Lung microvascular endothelial cell (primary cell): Measurements from ENCODE around the gene EMC7. TPM values are rescaled to one million over a fixed set of nuclear protein-coding genes. Genes with fewer than 3 reads are reported as not detected.
"Not testable (repeated sequence)": the region's sequence is repeated elsewhere in the genome, so short reads cannot be mapped to it uniquely, and the experiment has no call there.

Source experiments
- DNase-seq, 2 donors: peaks; one replicate each; pipeline versions ENCODE4 v3.0.0 to v3.0.0-alpha.2; 2010; ENCODE audit warnings: low read depth in 2 of 2
- total RNA-seq: library from RNA; depleted of rRNA; stranded (reverse); fragments of >200 nt; gene quantifications from 2 replicates; pipeline ENCODE4 v1.2.1, GENCODE V29; 2014

Gene EMC7
- 23.8 and 35.9 TPM in 2 replicates for total RNA-seq

DNA sequence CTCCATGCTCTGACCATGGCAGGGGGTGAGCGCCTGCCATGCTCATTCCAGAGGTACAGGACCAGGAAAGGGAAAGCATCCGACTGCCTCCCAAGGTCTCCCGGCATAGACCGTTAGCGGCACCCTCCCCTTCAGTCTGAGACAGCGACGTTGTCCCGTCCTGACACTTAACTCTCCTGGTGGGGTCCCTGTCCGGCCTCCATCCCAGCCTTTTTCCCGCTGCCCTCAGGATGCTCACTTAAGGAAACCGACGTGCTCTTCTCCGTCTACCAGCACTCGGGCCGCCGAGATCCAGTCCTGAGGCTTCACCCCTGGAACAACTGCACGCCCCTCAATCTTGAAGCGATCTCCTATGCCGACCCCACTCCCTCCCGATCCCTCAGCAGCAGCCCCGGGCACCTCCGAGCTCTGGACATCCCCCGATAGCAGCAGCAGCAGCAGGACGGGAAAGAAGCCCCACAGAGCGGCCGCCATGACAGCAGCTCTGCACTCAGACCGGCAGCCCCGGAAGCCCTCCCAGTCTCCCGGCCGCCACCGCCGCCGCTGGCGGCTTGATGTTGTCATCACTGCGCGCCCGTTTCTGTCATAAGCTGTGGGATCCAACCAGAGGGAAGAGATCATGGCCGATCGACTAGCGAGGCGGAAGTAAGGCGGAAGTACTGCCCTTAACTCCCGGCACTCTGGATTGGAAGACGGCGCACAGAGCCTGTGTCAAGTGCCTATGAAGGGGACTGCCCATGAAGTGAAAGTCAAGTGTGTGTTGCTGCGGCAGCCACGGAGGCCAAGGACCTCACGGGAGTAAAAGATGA, at the start of gene EMC7, which contains the start of gene PGBD4:
Gene EMC7 (minus strand): TSS at position 497 of the 809 bp plus-strand sequence. CDS start 23 bp downstream, at position 474.
Gene PGBD4 (plus strand): TSS at position 718 of the 809 bp plus-strand sequence. CDS start 449 bp downstream, outside the sequence.
- peak; percentile 99 to 100 for DNase-seq

GRCh38 chr15:34147371-34148140, 45.9 kb upstream of the EMC7 start:
- DNase-seq, result peak; percentile 24 to 89

DNA sequence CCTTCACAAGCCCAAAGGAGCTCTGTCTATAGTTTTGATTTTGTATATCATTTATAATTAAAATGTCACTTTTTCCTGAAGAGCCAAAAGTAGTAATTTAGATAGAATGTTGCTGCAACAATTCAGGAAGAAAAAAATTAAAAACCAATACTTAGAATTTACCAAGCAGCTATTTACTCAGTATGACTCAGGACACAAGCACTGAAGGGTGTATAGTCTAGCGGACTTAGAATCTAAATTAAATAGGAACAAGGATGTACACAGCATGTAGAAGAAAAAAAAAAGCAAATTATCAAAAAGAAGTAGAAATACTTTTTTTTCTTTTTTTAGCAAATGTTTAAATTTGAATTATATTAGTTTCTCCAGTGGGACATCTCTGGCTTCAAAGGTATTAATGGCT, 31.8 kb upstream of the EMC7 start:
- no peak for DNase-seq

DNA sequence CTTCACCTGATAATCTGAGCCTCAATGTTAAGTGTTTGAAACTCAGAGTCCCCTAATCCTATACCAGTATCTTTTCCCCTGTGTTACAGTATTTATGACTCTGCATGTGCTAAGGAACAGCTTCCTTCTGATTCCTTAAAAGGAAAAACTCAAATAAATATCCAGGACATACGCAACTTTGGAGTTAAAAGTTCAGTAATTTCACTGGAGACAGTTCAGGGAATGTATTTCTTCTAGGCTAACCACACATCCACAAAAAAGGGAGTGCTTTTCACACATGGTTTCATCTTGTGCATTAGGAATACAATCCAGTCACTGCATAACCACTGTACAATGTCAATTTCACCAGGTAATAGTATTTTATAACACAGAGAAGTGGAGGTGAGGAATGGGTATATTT, 31.2 kb upstream of the EMC7 start:
- no peak for DNase-seq

DNA sequence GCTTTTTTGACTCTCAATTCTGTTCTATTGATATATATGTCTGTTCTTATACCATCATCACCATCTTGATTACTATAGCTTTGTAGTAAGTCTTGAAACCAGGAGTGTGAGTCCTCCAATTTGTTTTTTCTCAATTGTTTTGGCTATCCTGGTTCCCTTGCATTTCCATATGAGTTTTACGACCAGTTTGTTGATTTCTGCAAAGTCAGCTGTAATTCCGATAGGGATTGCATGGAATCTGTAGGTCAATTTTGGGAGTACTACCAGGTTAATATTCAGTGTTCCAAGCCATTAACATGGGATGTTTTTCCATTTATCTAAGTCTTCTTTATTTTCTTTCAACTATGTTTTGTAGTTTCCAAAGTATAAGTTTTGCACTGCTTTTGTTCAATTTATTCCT, 27.2 kb upstream of the EMC7 start:
- DNase-seq, result no peak

- DNase-seq, result no peak
Measured at GRCh38 chr15:34126522-34126921, 24.9 kb upstream of the EMC7 start.

GRCh38 chr15:34125945-34126344, 24.3 kb upstream of the EMC7 start:
- no peak for DNase-seq

DNA sequence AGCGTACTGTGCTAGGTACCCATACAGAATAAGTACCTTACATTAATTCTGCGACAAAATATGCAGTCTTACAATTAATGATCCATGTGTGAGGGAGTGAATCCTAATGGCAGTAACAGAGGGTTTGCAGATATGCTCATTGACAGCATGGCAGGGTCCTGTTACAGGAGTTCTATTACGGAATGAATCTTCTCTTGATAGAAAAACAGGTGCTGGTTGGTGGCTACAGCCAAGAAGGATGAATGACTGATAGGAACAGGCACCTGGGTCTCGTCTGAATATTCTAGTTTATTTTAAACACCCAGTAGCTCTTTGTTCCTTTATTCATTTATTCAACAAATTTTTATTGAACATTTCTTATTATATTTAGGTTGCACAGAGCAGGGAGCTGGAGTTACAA, 23.0 kb upstream of the EMC7 start:
- no peak for DNase-seq

- DNase-seq, result peak; percentile 11 to 93
Measured at GRCh38 chr15:34122771-34123183, 21.1 kb upstream of the EMC7 start.

DNA sequence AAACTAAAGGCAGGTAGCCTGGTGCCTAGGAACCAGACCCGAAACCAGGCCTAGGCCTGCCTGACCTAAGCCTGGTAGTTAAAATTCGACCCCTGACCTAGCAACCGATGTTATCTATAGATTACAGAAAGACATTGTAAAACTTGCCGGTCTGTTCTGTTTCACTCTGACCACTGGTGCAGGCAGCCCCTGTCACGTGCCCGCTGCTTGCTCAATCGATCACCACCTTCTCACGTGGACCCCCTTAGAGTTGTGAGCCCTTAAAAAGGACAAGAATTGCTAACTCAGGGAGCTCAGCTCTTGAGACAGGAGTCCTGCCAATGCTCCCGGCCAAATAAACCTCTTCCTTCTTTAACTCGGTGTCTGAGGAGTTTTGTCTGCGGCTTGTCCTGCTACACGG, 20.1 kb upstream of the EMC7 start:
- DNase-seq, result not testable (repeated sequence)

GRCh38 chr15:34120420-34120819, 18.8 kb upstream of the EMC7 start:
- DNase-seq, result not testable (repeated sequence)

DNA sequence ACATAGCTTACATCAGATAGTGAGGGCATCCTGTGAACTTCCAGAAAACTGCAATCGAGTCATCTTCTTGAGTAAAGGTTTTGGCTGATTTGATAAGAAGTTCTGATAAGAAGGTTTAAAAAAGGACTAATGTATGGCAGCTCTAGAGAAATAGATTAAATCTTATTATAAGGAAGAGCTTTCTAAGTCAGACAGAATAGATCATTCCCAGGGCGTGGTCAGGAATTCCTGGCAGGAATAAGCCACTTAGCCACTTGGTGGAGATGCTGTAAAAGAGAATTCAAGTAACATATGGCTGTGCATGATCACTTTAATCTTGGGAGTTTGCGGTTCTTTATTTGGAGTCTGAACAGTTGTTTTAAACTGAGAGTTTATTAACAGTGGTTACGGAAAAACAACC, 17.6 kb upstream of the EMC7 start:
- peak in 1 of 2 donors; percentile 15 for DNase-seq

GRCh38 chr15:34116620-34117019, 15.0 kb upstream of the EMC7 start:
- DNase-seq, result no peak

DNA sequence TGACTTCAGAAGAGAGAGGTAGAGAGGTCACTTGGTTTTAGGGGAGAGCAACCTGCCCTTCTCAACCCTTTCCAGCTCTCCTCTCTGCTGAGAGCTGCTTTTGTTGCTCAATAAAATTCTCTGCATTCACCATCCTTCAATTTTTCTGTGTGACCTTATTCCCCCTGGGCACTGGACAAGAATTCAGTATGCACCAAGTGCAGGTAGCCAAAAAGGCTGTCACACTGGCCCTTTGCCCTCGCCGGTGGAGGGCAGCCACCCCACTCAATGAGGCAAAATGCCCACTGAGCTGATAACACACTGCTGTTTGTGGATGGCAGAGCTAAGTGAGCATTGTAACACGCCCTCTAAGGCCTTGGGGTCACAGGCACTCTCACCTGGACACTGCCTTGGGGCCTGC, 13.1 kb upstream of the EMC7 start:
- no peak for DNase-seq

DNA sequence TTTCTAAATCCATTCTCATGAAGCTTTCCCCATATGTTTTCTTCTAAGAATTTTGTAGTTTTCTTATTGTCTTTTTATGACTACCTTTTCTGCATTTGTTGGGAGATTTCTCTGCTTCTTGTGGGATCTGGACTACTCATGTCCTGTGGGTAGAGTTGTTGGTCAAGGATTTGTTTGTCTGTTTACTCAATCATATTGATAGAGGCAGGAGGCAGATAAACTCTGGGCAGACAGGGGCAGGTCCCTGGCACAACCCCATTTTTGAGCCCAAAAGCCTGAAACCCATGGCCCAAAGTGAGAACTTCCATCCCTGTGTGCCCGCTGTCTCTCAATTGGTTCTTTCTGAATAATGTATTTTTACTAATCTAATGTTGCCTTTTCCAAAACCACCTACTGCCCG, 12.6 kb upstream of the EMC7 start:
- DNase-seq, result no peak

DNA sequence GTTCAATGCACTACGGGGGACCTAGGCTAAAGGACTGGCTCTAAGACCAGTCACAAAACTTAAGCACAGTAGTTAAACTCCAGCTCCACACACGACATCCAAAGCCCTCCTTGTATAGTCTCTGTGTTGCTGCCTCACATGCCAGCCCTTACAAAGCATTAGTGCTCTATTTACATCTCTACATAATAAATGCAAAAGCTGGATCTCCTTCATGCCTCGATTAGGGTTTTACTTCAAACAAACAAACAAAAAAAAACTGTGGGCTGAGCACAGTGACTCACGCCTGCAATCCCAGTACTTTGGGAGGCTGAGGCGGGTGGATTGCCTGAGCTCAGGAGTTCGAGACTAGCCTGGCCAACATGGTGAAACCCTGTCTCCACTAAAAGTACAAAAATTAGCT, 9.8 kb upstream of the EMC7 start:
- DNase-seq, result no peak

DNA sequence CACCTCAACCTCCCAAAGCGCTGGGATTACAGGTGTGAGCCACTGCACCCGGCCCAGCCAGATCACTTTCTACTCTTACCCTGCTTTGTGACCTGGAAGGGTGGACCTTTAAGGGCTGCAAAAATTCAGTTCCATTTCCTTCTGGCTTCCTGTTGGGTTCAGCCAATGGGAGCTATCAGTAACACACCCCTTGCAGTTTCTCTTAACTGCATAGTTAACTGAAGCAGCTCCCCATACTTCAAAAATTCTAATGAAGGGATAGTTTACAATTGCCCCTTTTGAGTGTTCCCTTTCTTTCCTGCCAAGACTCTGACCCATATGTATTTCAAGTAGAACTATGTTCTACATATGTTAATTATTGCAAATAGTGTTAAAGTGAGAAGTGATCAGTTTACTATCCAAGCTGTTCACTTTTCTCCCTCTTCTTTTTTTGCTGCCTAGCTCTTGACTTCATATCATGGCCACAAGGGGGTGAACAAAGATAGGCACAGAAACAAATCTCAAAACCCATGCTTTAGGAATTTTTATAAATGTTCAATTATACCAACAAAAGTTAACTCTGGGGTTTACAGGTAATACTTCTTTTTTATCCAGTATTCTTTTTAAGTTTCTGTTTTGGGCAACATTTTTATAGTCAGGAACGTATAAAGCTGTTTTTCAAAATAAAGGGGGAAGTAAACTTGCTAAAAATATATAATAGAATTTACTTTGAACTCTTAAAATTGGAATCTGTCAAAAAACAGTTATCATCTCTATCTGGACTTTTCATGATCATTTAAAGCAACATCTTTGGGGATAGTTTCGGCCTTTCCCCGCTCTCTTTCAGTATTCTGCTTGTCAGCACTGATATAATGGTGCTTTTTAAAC, 8.4 kb upstream of the EMC7 start:
- peak; percentile 63 to 72 for DNase-seq

GRCh38 chr15:34107315-34107714, 5.7 kb upstream of the EMC7 start:
- no peak for DNase-seq

DNA sequence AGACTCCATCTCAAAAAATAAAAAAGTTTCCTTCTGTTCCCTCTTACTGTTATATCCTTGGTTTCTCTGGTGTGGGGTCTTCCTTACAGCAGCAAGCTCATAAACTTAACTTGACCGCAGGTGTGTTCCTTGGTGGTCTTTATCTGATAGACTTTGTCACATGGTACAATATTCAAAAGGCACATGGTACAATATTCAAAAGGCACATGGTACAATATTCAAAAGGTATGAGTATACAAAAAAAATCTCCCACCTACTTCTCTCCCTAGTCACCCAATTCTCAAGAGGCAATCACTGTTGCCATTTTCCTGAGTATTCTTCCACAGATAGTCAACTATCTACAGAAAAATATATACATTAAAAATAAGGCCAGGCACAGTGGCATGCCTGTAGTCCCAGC, 4.8 kb upstream of the EMC7 start:
- no peak for DNase-seq

- DNase-seq, result no peak
Measured at GRCh38 chr15:34102175-34102925, 688 bp upstream of the EMC7 start.

DNA sequence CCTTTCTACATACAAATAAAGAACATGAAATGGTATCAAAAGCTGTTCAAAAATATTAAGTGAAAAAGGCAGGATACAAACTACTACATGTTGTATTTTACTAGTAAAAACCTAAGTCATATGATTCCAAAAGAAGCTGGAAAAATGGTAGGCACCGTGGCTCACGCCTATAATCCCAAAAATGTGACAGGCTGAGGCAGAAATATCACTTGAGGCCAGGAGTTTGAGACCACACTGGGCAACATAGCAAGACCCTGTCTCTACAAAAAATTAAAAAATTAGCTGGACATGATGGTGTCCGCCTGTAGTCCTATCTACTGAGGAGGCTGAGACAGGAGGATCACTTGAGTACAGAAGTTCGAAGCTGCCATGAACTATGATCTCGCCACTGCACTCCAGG, 1.7 kb downstream of the EMC7 start:
- DNase-seq, result no peak
